Naive thymus-derived CD4-positive, alpha-beta T cell (primary cell): ENCODE results near the gene FGF1. TPM values are rescaled to one million over a fixed set of nuclear protein-coding genes. Genes with fewer than 3 reads are reported as not detected.

Experiments used
- ATAC-seq: fragments of 150-1000 bp; cut with Tn5 transposase; 2 replicates; pipeline ENCODE4 v1.10.0; 2021; ENCODE audit warnings: mild to moderate bottlenecking, moderate library complexity
- CTCF ChIA-PET: fragments of 350-600 bp; sonication (Branson Sonifier 250); formaldehyde crosslinking; loops from one replicate; lab custom pipeline; 2021; ENCODE audit warnings: antibody characterized with exemption; lab: Charles Lee
- POLR2A ChIA-PET: fragments of 350-600 bp; sonication (Branson Sonifier 250); formaldehyde crosslinking; loops from one replicate; lab custom pipeline; 2021; ENCODE audit warnings: antibody characterized with exemption, inconsistent platforms; lab: Charles Lee
- DNase-seq, 9 donors: peaks; one replicate each; pipeline versions ENCODE4 v3.0.0 to v3.0.0-alpha.2; 2020 to 2022; ENCODE audit warnings: mixed read lengths in 1 of 9
- H3K27ac ChIP-seq: one replicate; pipeline ENCODE4 v1.7.0; 2013; ENCODE audit warnings: mild to moderate bottlenecking, low read depth, low read length, moderate library complexity
- H3K27me3 ChIP-seq, 2 donors: one replicate each; pipeline ENCODE4 v1.7.0; 2013; ENCODE audit warnings: low read length in 2 of 2, mild to moderate bottlenecking in 2 of 2, moderate library complexity in 2 of 2; ENCODE audit not compliant: control insufficient read depth in 2 of 2, insufficient read depth in 2 of 2
- H3K36me3 ChIP-seq, 3 experiments: 1 replicate in 2 of 3; 2 replicates in 1 of 3; pipeline ENCODE4 v1.7.0; 2013; ENCODE audit warnings: low read length in 3 of 3, mild to moderate bottlenecking in 3 of 3, moderate library complexity in 1 of 3; ENCODE audit not compliant: insufficient read depth in 3 of 3, control insufficient read depth in 2 of 3
- H3K4me1 ChIP-seq, 2 donors: one replicate each; pipeline ENCODE4 v1.7.0; 2013; ENCODE audit warnings: low read length in 2 of 2, mild to moderate bottlenecking in 2 of 2, moderate library complexity in 1 of 2; ENCODE audit not compliant: control insufficient read depth in 2 of 2, insufficient read depth in 2 of 2
- H3K4me3 ChIP-seq: 2 replicates; pipeline ENCODE4 v1.7.0; 2013; ENCODE audit warnings: mild to moderate bottlenecking, low read length
- H3K9me3 ChIP-seq, 3 experiments: 1 replicate in 2 of 3; 2 replicates in 1 of 3; pipeline ENCODE4 v1.7.0; 2013; ENCODE audit warnings: low read length in 3 of 3; ENCODE audit not compliant: control insufficient read depth in 2 of 3
- H3K27ac Mint-ChIP-seq, 9 donors: one replicate each; pipeline ENCODE4 v1.8.0; 2020 to 2022; ENCODE audit warnings: mixed read lengths in 9 of 9, mild to moderate bottlenecking in 8 of 9, moderate library complexity in 5 of 9, inconsistent platforms in 2 of 9
- H3K27me3 Mint-ChIP-seq, 5 donors: one replicate each; pipeline ENCODE4 v1.8.0; 2021 to 2022; ENCODE audit warnings: mixed read lengths in 5 of 5, mild to moderate bottlenecking in 1 of 5
- H3K36me3 Mint-ChIP-seq, 5 donors: one replicate each; pipeline ENCODE4 v1.8.0; 2020 to 2022; ENCODE audit warnings: mixed read lengths in 5 of 5, mild to moderate bottlenecking in 3 of 5, inconsistent platforms in 1 of 5
- H3K4me1 Mint-ChIP-seq, 7 donors: one replicate each; pipeline ENCODE4 v1.8.0; 2020 to 2022; ENCODE audit warnings: mixed read lengths in 7 of 7, mild to moderate bottlenecking in 3 of 7, inconsistent platforms in 1 of 7
- H3K4me3 Mint-ChIP-seq, 10 donors: one replicate each; pipeline ENCODE4 v1.8.0; 2020 to 2022; ENCODE audit warnings: mild to moderate bottlenecking in 10 of 10, mixed read lengths in 10 of 10, moderate library complexity in 6 of 10, inconsistent platforms in 2 of 10
- H3K9me3 Mint-ChIP-seq, 11 donors: one replicate each; pipeline ENCODE4 v1.8.0; 2020 to 2022; ENCODE audit warnings: mixed read lengths in 11 of 11, mild to moderate bottlenecking in 4 of 11, inconsistent platforms in 1 of 11, moderate library complexity in 1 of 11
- intact Hi-C, 2 donors: fragments of 100-400 bp; cut with micrococcal nuclease; formaldehyde crosslinking; loops; one replicate each; pipeline ENCODE4 v1.15.1; 2023
- polyA plus RNA-seq, 2 donors: library from polyadenylated mRNA; unstranded; fragments of 300-500 nt; fragmentation: Illumina TruSeq; gene quantifications; one replicate each; pipeline ENCODE4 v1.2.3, GENCODE V29; 2021
- total RNA-seq, 6 experiments: library from RNA in 5 of 6; stranded (reverse) in 5 of 6; gene quantifications; 1 replicate in 5 of 6; 2 replicates in 1 of 6; pipeline ENCODE4 v1.2.3 and lab custom pipeline; 2021 to 2026

FGF1 gene
- total and polyA plus RNA-seq, 7 experiments from 2014 or later: not detected

- H3K27me3 Mint-ChIP-seq: peaks cover 0 to 33% (median 4%) of the 10 kb centered on the region in 5 donors
- CTCF ChIA-PET: interaction anchor here (0.5 to 3.1 kb wide), 31 partner anchors 9 to 1117 kb away, joined by 3 to 28 read pairs (median 4); no protein-coding TSS in a partner anchor
- no peaks in the 10 kb centered on the region for H3K36me3 ChIP-seq
- H3K9me3 Mint-ChIP-seq: peaks cover 0 to 7% (median 0%) of the 10 kb centered on the region in 11 donors
- H3K27ac ChIP-seq: no peak overlapping the region
- H3K27ac Mint-ChIP-seq: peak overlapping the region in 2 of 9 donors; percentile 39 to 73
- ATAC-seq (peak; percentile 96), DNase-seq (peak; percentile 72 to 92 (median 86))
- POLR2A ChIA-PET: interaction anchor here (0.6 to 1.2 kb wide), 3 partner anchors 10 to 175 kb away, joined by 3 to 4 read pairs (median 4); no protein-coding TSS in a partner anchor
- no peaks in the 10 kb centered on the region for H3K27me3 ChIP-seq
- H3K4me3 ChIP-seq: peak overlapping the region; percentile 61
- peaks cover 0 to 16% (median 10%) of the 10 kb centered on the region in 7 donors for H3K4me1 Mint-ChIP-seq
- peak overlapping the region; percentile 45 to 82 (median 70) for H3K4me3 Mint-ChIP-seq
- H3K36me3 Mint-ChIP-seq: no peaks in the 10 kb centered on the region
- H3K4me1 ChIP-seq: peaks cover 0 to 7% of the 10 kb centered on the region in 2 donors
- intact Hi-C loops: loop anchor here (1.0 to 5.0 kb wide), 11 partner anchors 57 to 1479 kb away; partner anchors contain the start of genes ARHGAP26 (in 2 of the 2), KCTD16 (in 1 of the 2) and YIPF5 (in 1 of the 2)
- H3K9me3 ChIP-seq: no peaks in the 10 kb centered on the region
These were observed 27.3 kb upstream of the FGF1 start for GRCh38 chr5:142713121-142713706.

GRCh38 chr5:142703153-142703552, 17.3 kb upstream of the FGF1 start:
- H3K9me3 ChIP-seq: no peaks in the 10 kb centered on the region
- CTCF ChIA-PET: no interaction called here
- POLR2A ChIA-PET: no interaction called here
- H3K4me3 ChIP-seq: no peak overlapping the region
- H3K9me3 Mint-ChIP-seq: no peaks in the 10 kb centered on the region
- no peaks in the 10 kb centered on the region for H3K27me3 ChIP-seq
- ATAC-seq (no peak), DNase-seq (no peak)
- no peaks in the 10 kb centered on the region for H3K36me3 Mint-ChIP-seq
- intact Hi-C loops: no loop called here
- H3K36me3 ChIP-seq: no peaks in the 10 kb centered on the region
- H3K4me1 Mint-ChIP-seq: peaks cover 0 to under 1% (median 0%) of the 10 kb centered on the region in 7 donors
- H3K27ac ChIP-seq: no peak overlapping the region
- peaks cover 0 to 38% (median 15%) of the 10 kb centered on the region in 5 donors for H3K27me3 Mint-ChIP-seq
- H3K4me1 ChIP-seq: no peaks in the 10 kb centered on the region
- H3K27ac Mint-ChIP-seq: peak overlapping the region in 1 of 9 donors; percentile 23
- H3K4me3 Mint-ChIP-seq: no peak overlapping the region

GRCh38 chr5:142701673-142702311, 15.9 kb upstream of the FGF1 start:
- ChIA-PET POLR2A (no interaction called here), CTCF (interaction anchor here (0.6 to 0.8 kb wide), 2 partner anchors 11 to 1015 kb away, joined by 3 read pairs; no protein-coding TSS in a partner anchor)
- H3K27ac ChIP-seq: no peak overlapping the region
- H3K27me3 ChIP-seq: no peaks in the 10 kb centered on the region
- no peaks in the 10 kb centered on the region for H3K9me3 Mint-ChIP-seq
- no peaks in the 10 kb centered on the region for H3K9me3 ChIP-seq
- H3K4me1 Mint-ChIP-seq: peaks cover 0 to 9% (median 2%) of the 10 kb centered on the region in 7 donors
- no peaks in the 10 kb centered on the region for H3K36me3 ChIP-seq
- H3K36me3 Mint-ChIP-seq: no peaks in the 10 kb centered on the region
- no peak overlapping the region for H3K4me3 ChIP-seq
- H3K4me1 ChIP-seq: no peaks in the 10 kb centered on the region
- H3K27ac Mint-ChIP-seq: no peak overlapping the region
- peaks cover 0 to 31% (median 9%) of the 10 kb centered on the region in 5 donors for H3K27me3 Mint-ChIP-seq
- DNase-seq (no peak), ATAC-seq (no peak)
- intact Hi-C loops: no loop called here
- H3K4me3 Mint-ChIP-seq: no peak overlapping the region

- Mint-ChIP-seq H3K27ac (no peak overlapping the region), H3K36me3 (no peaks in the 10 kb centered on the region), H3K27me3 (peaks cover 0 to 28% (median 8%) of the 10 kb centered on the region in 5 donors), H3K4me1 (peaks cover 0 to 10% (median 2%) of the 10 kb centered on the region in 7 donors), H3K9me3 (no peaks in the 10 kb centered on the region), H3K4me3 (no peak overlapping the region)
- CTCF ChIA-PET: no interaction called here
- no peak for DNase-seq
- intact Hi-C loops: no loop called here
- Histone ChIP-seq H3K27me3 (no peaks in the 10 kb centered on the region), H3K9me3 (no peaks in the 10 kb centered on the region), H3K36me3 (no peaks in the 10 kb centered on the region), H3K4me3 (no peak overlapping the region), H3K27ac (no peak overlapping the region), H3K4me1 (no peaks in the 10 kb centered on the region)
- POLR2A ChIA-PET: no interaction called here
- ATAC-seq: no peak
These were observed 14.7 kb upstream of the FGF1 start for GRCh38 chr5:142700566-142700965.

GRCh38 chr5:142699184-142699720, 13.4 kb upstream of the FGF1 start:
- no peaks in the 10 kb centered on the region for H3K9me3 ChIP-seq
- ChIA-PET CTCF (interaction anchor here (0.6 to 2.4 kb wide), 10 partner anchors 9 to 1583 kb away, joined by 3 to 6 read pairs (median 4); no protein-coding TSS in a partner anchor), POLR2A (interaction anchor here (0.9 kb wide), 1 partner anchor 44 kb away, joined by 3 read pairs; no protein-coding TSS in a partner anchor)

GRCh38 chr5:142698447-142699183, 12.7 kb upstream of the FGF1 start:
- DNase-seq (no peak), ATAC-seq (no peak)
- Histone ChIP-seq H3K4me1 (no peaks in the 10 kb centered on the region), H3K4me3 (no peak overlapping the region), H3K9me3 (no peaks in the 10 kb centered on the region), H3K27me3 (no peaks in the 10 kb centered on the region), H3K36me3 (no peaks in the 10 kb centered on the region), H3K27ac (no peak overlapping the region)
- no peak overlapping the region for H3K4me3 Mint-ChIP-seq
- ChIA-PET POLR2A (interaction anchor here (0.9 kb wide), 1 partner anchor 43 kb away, joined by 3 read pairs; no protein-coding TSS in a partner anchor), CTCF (interaction anchor here (0.7 to 2.4 kb wide), 9 partner anchors 10 to 704 kb away, joined by 3 to 6 read pairs (median 5); no protein-coding TSS in a partner anchor)
- H3K27me3 Mint-ChIP-seq: peaks cover 0 to 18% (median 0%) of the 10 kb centered on the region in 5 donors
- no peaks in the 10 kb centered on the region for H3K9me3 Mint-ChIP-seq
- intact Hi-C loops: loop anchor here (1.0 to 5.0 kb wide), 8 partner anchors 43 to 1033 kb away; no protein-coding TSS in a partner anchor
- H3K36me3 Mint-ChIP-seq: no peaks in the 10 kb centered on the region
- H3K4me1 Mint-ChIP-seq: peaks cover 0 to 10% (median 2%) of the 10 kb centered on the region in 7 donors
- H3K27ac Mint-ChIP-seq: no peak overlapping the region

More at GRCh38 chr5:142699184-142699720, 13.4 kb upstream of the FGF1 start:
- intact Hi-C loops: loop anchor here (1.0 to 5.0 kb wide), 8 partner anchors 44 to 1034 kb away; no protein-coding TSS in a partner anchor
- H3K36me3 ChIP-seq: no peaks in the 10 kb centered on the region
- H3K9me3 Mint-ChIP-seq: no peaks in the 10 kb centered on the region
- H3K36me3 Mint-ChIP-seq: no peaks in the 10 kb centered on the region
- H3K27ac Mint-ChIP-seq: no peak overlapping the region
- ATAC-seq (peak; percentile 95), DNase-seq (peak; percentile 53 to 79 (median 68))
- no peak overlapping the region for H3K4me3 ChIP-seq
- H3K4me1 ChIP-seq: no peaks in the 10 kb centered on the region
- H3K27me3 Mint-ChIP-seq: peaks cover 0 to 19% (median 5%) of the 10 kb centered on the region in 5 donors
- H3K27ac ChIP-seq: no peak overlapping the region
- peaks cover 0 to 10% (median 2%) of the 10 kb centered on the region in 7 donors for H3K4me1 Mint-ChIP-seq
- H3K27me3 ChIP-seq: no peaks in the 10 kb centered on the region
- H3K4me3 Mint-ChIP-seq: no peak overlapping the region
